Measurements from ENCODE around the gene PRPSAP1.

The PRPSAP1 gene

DNA sequence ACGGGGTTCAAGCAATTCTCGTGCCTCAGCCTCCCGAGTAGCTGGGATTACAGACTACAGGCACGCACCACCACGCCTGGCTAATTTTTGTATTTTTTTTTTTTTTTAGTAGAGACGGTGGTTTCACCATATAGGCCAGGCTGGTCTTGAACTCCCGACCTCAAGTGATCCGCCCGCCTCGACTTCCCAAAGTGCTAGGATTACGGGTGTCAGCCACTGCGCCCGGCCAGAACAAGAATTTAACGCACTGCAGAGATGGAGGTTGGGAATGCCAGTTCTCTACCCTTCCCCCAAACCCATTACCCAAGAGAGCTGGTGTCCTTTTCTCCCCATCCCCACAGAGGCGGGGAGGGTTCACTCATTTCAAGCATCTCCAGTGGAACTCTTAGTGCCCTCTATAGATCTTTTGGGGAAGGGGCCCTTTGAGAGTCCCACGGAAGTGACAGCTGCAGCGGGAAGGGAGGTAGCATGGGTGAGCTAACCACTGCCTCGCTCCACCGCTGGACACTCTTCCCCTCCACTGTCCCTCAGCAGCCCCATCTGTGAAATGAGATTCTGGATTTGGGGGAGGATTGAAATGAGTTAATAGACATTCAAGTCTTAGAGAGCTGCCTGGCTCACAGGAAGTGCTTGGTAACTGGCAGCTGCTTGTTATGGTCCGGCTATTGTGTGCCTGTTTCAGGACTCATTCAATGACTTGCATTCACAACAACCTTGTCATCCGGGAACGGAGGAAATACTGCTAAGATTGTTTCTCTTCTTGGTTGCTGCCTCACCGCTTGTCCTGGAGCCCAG, 92.1 kb downstream of the PRPSAP1 start:
- no peak overlapping the region for H3K4me3 ChIP-seq (replicated peaks; ENCODE audit: low read depth, low read length)
- TF ChIP-seq, protein P1, sequence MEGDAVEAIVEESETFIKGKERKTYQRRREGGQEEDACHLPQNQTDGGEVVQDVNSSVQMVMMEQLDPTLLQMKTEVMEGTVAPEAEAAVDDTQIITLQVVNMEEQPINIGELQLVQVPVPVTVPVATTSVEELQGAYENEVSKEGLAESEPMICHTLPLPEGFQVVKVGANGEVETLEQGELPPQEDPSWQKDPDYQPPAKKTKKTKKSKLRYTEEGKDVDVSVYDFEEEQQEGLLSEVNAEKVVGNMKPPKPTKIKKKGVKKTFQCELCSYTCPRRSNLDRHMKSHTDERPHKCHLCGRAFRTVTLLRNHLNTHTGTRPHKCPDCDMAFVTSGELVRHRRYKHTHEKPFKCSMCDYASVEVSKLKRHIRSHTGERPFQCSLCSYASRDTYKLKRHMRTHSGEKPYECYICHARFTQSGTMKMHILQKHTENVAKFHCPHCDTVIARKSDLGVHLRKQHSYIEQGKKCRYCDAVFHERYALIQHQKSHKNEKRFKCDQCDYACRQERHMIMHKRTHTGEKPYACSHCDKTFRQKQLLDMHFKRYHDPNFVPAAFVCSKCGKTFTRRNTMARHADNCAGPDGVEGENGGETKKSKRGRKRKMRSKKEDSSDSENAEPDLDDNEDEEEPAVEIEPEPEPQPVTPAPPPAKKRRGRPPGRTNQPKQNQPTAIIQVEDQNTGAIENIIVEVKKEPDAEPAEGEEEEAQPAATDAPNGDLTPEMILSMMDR (IDR thresholded peaks at IDR 0.05; ENCODE audit: low read length, missing control alignments) = no peak
- peak; percentile 60 for DNase-seq (ENCODE audit: low read depth)

DNA sequence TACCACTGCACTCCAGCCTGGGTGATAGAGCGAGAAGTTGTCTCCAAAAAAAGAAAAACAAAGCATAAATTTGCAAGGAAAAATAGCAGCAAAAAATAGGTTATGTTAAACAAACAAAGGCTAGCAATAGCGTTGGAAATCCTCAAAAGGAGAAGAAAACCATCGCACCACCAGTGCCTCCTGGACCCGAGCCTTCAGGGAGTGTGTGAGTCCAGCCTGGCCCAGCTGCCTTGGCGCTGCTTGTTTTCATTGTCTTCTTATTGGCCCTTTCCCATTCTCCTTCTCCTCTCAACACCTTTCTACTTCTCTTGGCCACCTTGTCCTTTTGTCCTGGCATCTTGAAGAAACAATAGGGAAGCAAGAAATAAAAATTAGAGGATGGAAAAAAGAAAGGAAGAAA, 93.0 kb downstream of the PRPSAP1 start:
- no peak for DNase-seq (ENCODE audit: low read depth)
- TF ChIP-seq, protein P1 (IDR thresholded peaks at IDR 0.05; ENCODE audit: low read length, missing control alignments) = no peak
- H3K4me3 ChIP-seq (replicated peaks; ENCODE audit: low read depth, low read length) = no peak overlapping the region

DNA sequence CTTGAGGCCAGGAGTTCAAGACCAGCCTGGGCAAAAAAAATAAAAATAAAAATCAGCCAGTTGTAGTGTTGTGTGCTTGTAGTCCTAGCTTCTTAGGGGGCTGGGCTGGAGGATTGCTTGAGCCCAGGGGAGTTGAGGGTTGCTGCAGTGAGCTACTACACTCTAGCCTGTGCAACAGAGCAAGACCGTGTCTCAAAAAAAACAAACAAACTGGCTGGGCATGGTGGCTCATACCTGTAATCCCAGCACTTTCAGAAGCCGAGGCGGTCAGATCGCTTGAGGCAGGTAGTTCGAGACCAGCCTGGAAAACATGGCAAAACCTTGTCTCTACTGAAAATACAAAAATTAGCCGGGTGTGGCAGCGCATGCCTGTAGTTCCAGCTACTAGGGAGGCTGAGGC, 93.5 kb downstream of the PRPSAP1 start:
- DNase-seq (ENCODE audit: low read depth) = no peak
- TF ChIP-seq, protein P1 (IDR thresholded peaks at IDR 0.05; ENCODE audit: low read length, missing control alignments) = no peak
- no peak overlapping the region for H3K4me3 ChIP-seq (replicated peaks; ENCODE audit: low read depth, low read length)
